H1 (cell line): ENCODE results near the gene RIN1. TPM values are rescaled to one million over a fixed set of nuclear protein-coding genes. Genes with fewer than 3 reads are reported as not detected.

Experiments used
- CTCF ChIA-PET: fragments of 300-600 bp; sonication (Branson Sonifier 250); formaldehyde crosslinking; loops from one replicate; lab custom pipeline; 2021; ENCODE audit not compliant: partially characterized antibody; lab: Charles Lee
- POLR2A ChIA-PET: fragments of 300-600 bp; sonication (Branson Sonifier 250); formaldehyde crosslinking; loops from one replicate; lab custom pipeline; 2021; ENCODE audit warnings: inconsistent platforms; ENCODE audit not compliant: partially characterized antibody; lab: Charles Lee
- DNase-seq, 2 experiments: peaks; one replicate each; pipeline versions ENCODE4 v3.0.0 to v3.0.0-alpha.2; 2010 to 2022; ENCODE audit warnings: low spot score in 2 of 2, low read depth in 1 of 2, mixed read lengths in 1 of 2
- FAIRE-seq: peaks from 2 replicates; lab custom pipeline; 2011; peaks lifted over from hg19 to GRCh38; lab: Jason Lieb, UNC
- H2AFZ ChIP-seq: 2 replicates; pipeline ENCODE4 v1.8.1; 2012; ENCODE audit warnings: low read length, inconsistent platforms
- H2AK5ac ChIP-seq: 2 replicates; pipeline ENCODE4 v1.6.1; 2013; ENCODE audit warnings: low read depth, low read length
- H2BK120ac ChIP-seq: replicated peaks from 2 replicates; pipeline ENCODE3; 2013; ENCODE audit warnings: low read depth, low read length, inconsistent platforms
- H2BK12ac ChIP-seq: 2 replicates; pipeline ENCODE4 v1.6.1; 2013; ENCODE audit warnings: low read depth, low read length
- H2BK15ac ChIP-seq: 2 replicates; pipeline ENCODE4 v1.6.1; 2013; ENCODE audit warnings: low read length
- H2BK20ac ChIP-seq: 2 replicates; pipeline ENCODE4 v1.6.1; 2013; ENCODE audit warnings: low read length
- H2BK5ac ChIP-seq: 2 replicates; pipeline ENCODE4 v1.6.1; 2013; ENCODE audit warnings: low read depth, low read length
- H3K14ac ChIP-seq: 2 replicates; pipeline ENCODE4 v1.6.1; 2013; ENCODE audit warnings: inconsistent platforms; ENCODE audit not compliant: insufficient read length
- H3K18ac ChIP-seq: 2 replicates; pipeline ENCODE4 v1.6.1; 2013; ENCODE audit warnings: low read length; ENCODE audit errors: extremely low read depth
- H3K23ac ChIP-seq: 2 replicates; pipeline ENCODE4 v1.6.1; 2013; ENCODE audit warnings: inconsistent platforms; ENCODE audit not compliant: insufficient read length
- H3K23me2 ChIP-seq: 2 replicates; pipeline ENCODE4 v1.6.1; 2013; ENCODE audit warnings: low read depth, low read length
- H3K27ac ChIP-seq: 2 replicates; pipeline ENCODE4 v1.6.1; 2011; ENCODE audit warnings: low read depth, low read length, inconsistent platforms
- H3K27me3 ChIP-seq, 4 experiments: replicated peaks in 1 of 4; 1 replicate in 1 of 4; 2 replicates in 3 of 4; pipeline versions ENCODE4 v1.6.1 to v1.8.1; 2011 to 2013; ENCODE audit warnings: low read length in 3 of 4, mild to moderate bottlenecking in 3 of 4, inconsistent platforms in 2 of 4, mixed read lengths in 2 of 4, moderate library complexity in 1 of 4; ENCODE audit not compliant: control insufficient read depth in 3 of 4, insufficient read depth in 3 of 4; ENCODE audit errors: extremely low read depth in 1 of 4
- H3K36me3 ChIP-seq, 4 experiments: 2 replicates each; pipeline versions ENCODE4 v1.6.1 to v1.8.1; 2011 to 2013; ENCODE audit warnings: mild to moderate bottlenecking in 4 of 4, low read length in 3 of 4, moderate library complexity in 2 of 4, control low read depth in 1 of 4, inconsistent platforms in 1 of 4; ENCODE audit not compliant: insufficient read depth in 4 of 4, control insufficient read depth in 2 of 4
- H3K4ac ChIP-seq: replicated peaks from 2 replicates; pipeline ENCODE3; 2013; ENCODE audit warnings: low read length, low read depth, mixed read lengths, inconsistent platforms; ENCODE audit not compliant: insufficient read length
- H3K4me1 ChIP-seq, 4 experiments: replicated peaks in 1 of 4; 1 replicate in 1 of 4; 2 replicates in 3 of 4; pipeline versions ENCODE4 v1.6.1 to v1.8.1; 2011 to 2013; ENCODE audit warnings: low read length in 3 of 4, inconsistent platforms in 2 of 4, mixed read lengths in 1 of 4; ENCODE audit not compliant: insufficient read depth in 4 of 4, control insufficient read depth in 3 of 4
- H3K4me2 ChIP-seq, 2 experiments: 2 replicates each; pipeline versions ENCODE4 v1.6.1 to v1.8.1; 2011 to 2013; ENCODE audit warnings: low read depth in 2 of 2, low read length in 2 of 2, control low read depth in 1 of 2, inconsistent platforms in 1 of 2, mild to moderate bottlenecking in 1 of 2; ENCODE audit not compliant: insufficient read depth in 1 of 2
- H3K4me3 ChIP-seq, 4 experiments: fragments of 200-600, 300-600 bp in 1 of 4; sonication (generic), shearing (Covaris generic), sonication (Bioruptor Twin) in 1 of 4; 2 replicates each; pipeline versions ENCODE4 v1.5.1 to v1.8.1; 2011 to 2016; ENCODE audit warnings: low read length in 4 of 4, low read depth in 3 of 4, control low read depth in 2 of 4, inconsistent platforms in 2 of 4, mild to moderate bottlenecking in 2 of 4, mixed read lengths in 1 of 4, moderate library complexity in 1 of 4; ENCODE audit not compliant: insufficient read depth in 2 of 4; ENCODE audit errors: extremely low read depth in 1 of 4
- H3K56ac ChIP-seq: replicated peaks from 2 replicates; pipeline ENCODE3; 2013; ENCODE audit warnings: low read depth, mild to moderate bottlenecking, mixed read lengths, low read length, inconsistent platforms; ENCODE audit not compliant: insufficient read length
- H3K79me1 ChIP-seq: 2 replicates; pipeline ENCODE4 v1.6.1; 2013; ENCODE audit warnings: low read depth, low read length, control low read depth
- H3K79me2 ChIP-seq, 2 experiments: 2 replicates each; pipeline versions ENCODE4 v1.6.1 to v1.8.1; 2012 to 2013; ENCODE audit warnings: low read length in 2 of 2, mild to moderate bottlenecking in 2 of 2, inconsistent platforms in 1 of 2; ENCODE audit not compliant: insufficient read depth in 2 of 2, control insufficient read depth in 1 of 2
- H3K9ac ChIP-seq, 4 experiments: replicated peaks in 1 of 4; 1 replicate in 1 of 4; 2 replicates in 3 of 4; pipeline versions ENCODE4 v1.6.1 to v1.8.1; 2011 to 2013; ENCODE audit warnings: low read depth in 3 of 4, low read length in 3 of 4, control low read depth in 2 of 4, mild to moderate bottlenecking in 2 of 4, moderate library complexity in 2 of 4, inconsistent platforms in 1 of 4; ENCODE audit errors: extremely low read depth in 1 of 4
- H3K9me3 ChIP-seq, 2 experiments: 2 replicates each; pipeline versions ENCODE4 v1.6.1 to v1.8.1; 2012 to 2013; ENCODE audit warnings: mild to moderate bottlenecking in 2 of 2, moderate library complexity in 2 of 2, control low read depth in 1 of 2, inconsistent platforms in 1 of 2, low read depth in 1 of 2, low read length in 1 of 2, mixed read lengths in 1 of 2; ENCODE audit not compliant: insufficient read depth in 2 of 2
- H4K20me1 ChIP-seq, 2 experiments: replicated peaks in 1 of 2; 2 replicates each; pipeline versions ENCODE3 to v1.8.1; 2011 to 2013; ENCODE audit warnings: inconsistent platforms in 2 of 2, low read length in 2 of 2, mild to moderate bottlenecking in 1 of 2; ENCODE audit not compliant: insufficient read depth in 2 of 2, control insufficient read depth in 1 of 2
- H4K5ac ChIP-seq: 2 replicates; pipeline ENCODE4 v1.6.1; 2013; ENCODE audit warnings: low read length, low read depth, mixed read lengths, inconsistent platforms; ENCODE audit not compliant: insufficient read length
- H4K8ac ChIP-seq: 2 replicates; pipeline ENCODE4 v1.8.0; 2013; ENCODE audit warnings: mild to moderate bottlenecking, moderate library complexity, low read length, inconsistent platforms; ENCODE audit not compliant: insufficient read depth; ENCODE audit errors: extremely low read depth
- H4K91ac ChIP-seq: replicated peaks from 2 replicates; pipeline ENCODE3; 2013; ENCODE audit warnings: low read length, mixed read lengths, inconsistent platforms; ENCODE audit not compliant: insufficient read length
- KDM1A ChIP-seq: fragments of 200-600, 300-600 bp; sonication (generic); IDR thresholded peaks from 2 replicates; pipeline ENCODE4 v1.7.1; 2016; ENCODE audit warnings: mild to moderate bottlenecking, low read length, borderline replicate concordance
- KDM4A ChIP-seq: IDR thresholded peaks from one replicate; pipeline ENCODE4 v1.7.1; 2012; ENCODE audit warnings: low read depth, mild to moderate bottlenecking, moderate library complexity, low read length, inconsistent platforms; ENCODE audit not compliant: severe bottlenecking
- MAX ChIP-seq: IDR thresholded peaks from 2 replicates; pipeline ENCODE4 v1.6.1; 2012; ENCODE audit warnings: inconsistent platforms
- NANOG ChIP-seq: IDR thresholded peaks from 2 replicates; pipeline ENCODE4 v1.6.1; 2011; ENCODE audit warnings: low read length, low read depth, mild to moderate bottlenecking, inconsistent platforms; ENCODE audit not compliant: insufficient read depth, poor library complexity, severe bottlenecking
- POLR2AphosphoS5 ChIP-seq: IDR thresholded peaks from 2 replicates; pipeline ENCODE4 v1.6.1; 2011; ENCODE audit warnings: low read depth, low read length
- RAD21 ChIP-seq, 2 experiments: IDR thresholded peaks in 1 of 2; conservative IDR thresholded peaks in 1 of 2; 2 replicates each; pipeline ENCODE4 v1.6.1; 2011; ENCODE audit warnings: low read depth in 2 of 2, low read length in 2 of 2, improper control_type of control experiment in 1 of 2, inconsistent platforms in 1 of 2, mild to moderate bottlenecking in 1 of 2, moderate library complexity in 1 of 2
- SP1 ChIP-seq: IDR thresholded peaks from 2 replicates; pipeline ENCODE4 v1.6.1; 2011; ENCODE audit warnings: low read depth, low read length
- YY1 ChIP-seq: IDR thresholded peaks from 2 replicates; pipeline ENCODE4 v1.6.1; 2011; ENCODE audit warnings: low read depth, mild to moderate bottlenecking, low read length
- WGBS, 2 experiments: shearing (Covaris generic) in 1 of 2; methylation state at CpG; one replicate each; pipeline versions ENCODE4 v1.1.6 to v1.1.7; 2013 to 2015; ENCODE audit warnings: low lambda C conversion rate in 2 of 2, mixed read lengths in 2 of 2, inconsistent platforms in 1 of 2, low coverage in 1 of 2, missing lambda C conversion rate in 1 of 2; ENCODE audit not compliant: insufficient replicate concordance in 2 of 2, insufficient coverage in 1 of 2, insufficient read length in 1 of 2; ENCODE audit errors: extremely low coverage in 1 of 2, missing lambda C conversion rate in 1 of 2; 5-methylcytosine and 5-hydroxymethylcytosine counted together
- polyA plus RNA-seq, 7 experiments: library from polyadenylated mRNA; depleted of rRNA in 3 of 7; stranded (reverse) in 5 of 7; unstranded in 2 of 7; fragments of >200 nt in 5 of 7; fragments of 200-250 nt in 2 of 7; gene quantifications; 1 replicate in 5 of 7; 2 replicates in 1 of 7; 4 replicates in 1 of 7; pipeline versions ENCODE4 v1.2.1 to v1.2.3, GENCODE V29; 2011 to 2013; ENCODE audit warnings: missing spikeins in 2 of 7, mixed read lengths in 2 of 7
- total RNA-seq: library from RNA; stranded (reverse); fragmentation: NEBNext Ultra II Directional; extraction: Animal tissue kit (Norgen Biotek cat#: 25700); gene quantifications from 2 replicates; pipeline ENCODE4 v1.2.1, GENCODE V29; 2021
- TF ChIP-seq, protein P1 (sequence below): IDR thresholded peaks from 2 replicates; pipeline ENCODE4 v1.6.1; 2012; ENCODE audit warnings: low read length, inconsistent platforms

RIN1 gene
- total and polyA plus RNA-seq, 2 of the 8 experiments (the other 6 are each of a cell fraction or from before 2014, with no cell fraction given), result 2.5 to 5.4 TPM

- Histone ChIP-seq H2BK12ac (no peak overlapping the region), H3K23ac (no peak overlapping the region), H4K20me1 (peaks cover 9 to 32% of the 10 kb centered on the region in 2 experiments), H2BK20ac (no peak overlapping the region), H3K27me3 (no peaks in the 10 kb centered on the region), H3K36me3 (peaks cover 24 to 57% (median 55%) of the 10 kb centered on the region in 4 experiments), H3K4me1 (peaks cover 0 to 3% (median 0%) of the 10 kb centered on the region in 4 experiments; a peak in 2 of 7 replicates), H2BK5ac (no peak overlapping the region), H3K9me3 (no peaks in the 10 kb centered on the region), H2AFZ (no peak overlapping the region), H3K4me2 (no peak overlapping the region), H3K79me1 (0 out of 2 replicates have a peak, but pooled peaks cover 2% of the 10 kb centered on the region), H3K23me2 (no peaks in the 10 kb centered on the region), H4K8ac (no peak overlapping the region), H2BK15ac (no peak overlapping the region), H3K4ac (no peak overlapping the region), H3K18ac (no peak overlapping the region), H3K9ac (no peak overlapping the region), H3K56ac (no peak overlapping the region), H3K27ac (no peak overlapping the region), H3K4me3 (no peak overlapping the region), H2AK5ac (no peak overlapping the region), H4K91ac (no peak overlapping the region), H2BK120ac (no peak overlapping the region), H4K5ac (no peak overlapping the region), H3K79me2 (no peaks in the 10 kb centered on the region; a peak in 1 of 4 replicates), H3K14ac (no peak overlapping the region)
- FAIRE-seq, result no peak
- peak; percentile 77 to 99 for DNase-seq
- ChIA-PET POLR2A (interaction anchor here (0.7 to 28.7 kb wide), 11 partner anchors 4 to 663 kb away, joined by 3 to 487 read pairs (median 4); partner anchors contain the start of genes B4GAT1, BRMS1 and SLC29A2), CTCF (interaction anchor here (0.6 to 4.4 kb wide), 33 partner anchors 9 to 1541 kb away, joined by 3 to 39 read pairs (median 4); partner anchors contain the start of genes B4GAT1, BRMS1, MRPL11 and NPAS4)
- WGBS, 2 experiments, result 65% methylated on average over 14 of the region's 15 CpGs; no CpG with 5 or more reads in 1 of the 2 experiments
- TF ChIP-seq NANOG (no peak), RAD21 (IDR thresholded peaks at IDR 0.05 in 1 of 2, conservative IDR thresholded peaks at IDR 0.05 in 1 of 2; ENCODE audit: low read depth in 2 of 2, low read length in 2 of 2) (peak; percentile 32 to 52; a peak in 3 of 4 replicates), YY1 (peak; percentile 70; the same call in 1 of the 2 replicates), POLR2AphosphoS5 (peak; percentile 70), KDM4A (no peak), KDM1A (peak; percentile 39; the same call in 1 of the 2 replicates), MAX (peak; percentile 70), SP1 (0 out of 2 replicates have a peak, but pooled peaks have one; percentile 15)
- TF ChIP-seq, protein P1, sequence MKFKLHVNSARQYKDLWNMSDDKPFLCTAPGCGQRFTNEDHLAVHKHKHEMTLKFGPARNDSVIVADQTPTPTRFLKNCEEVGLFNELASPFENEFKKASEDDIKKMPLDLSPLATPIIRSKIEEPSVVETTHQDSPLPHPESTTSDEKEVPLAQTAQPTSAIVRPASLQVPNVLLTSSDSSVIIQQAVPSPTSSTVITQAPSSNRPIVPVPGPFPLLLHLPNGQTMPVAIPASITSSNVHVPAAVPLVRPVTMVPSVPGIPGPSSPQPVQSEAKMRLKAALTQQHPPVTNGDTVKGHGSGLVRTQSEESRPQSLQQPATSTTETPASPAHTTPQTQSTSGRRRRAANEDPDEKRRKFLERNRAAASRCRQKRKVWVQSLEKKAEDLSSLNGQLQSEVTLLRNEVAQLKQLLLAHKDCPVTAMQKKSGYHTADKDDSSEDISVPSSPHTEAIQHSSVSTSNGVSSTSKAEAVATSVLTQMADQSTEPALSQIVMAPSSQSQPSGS, result no peak; the same call in 1 of the 2 replicates
Measured at GRCh38 chr11:66363805-66364535, 27.7 kb upstream of the RIN1 start.
